Forelimb muscle (tissue), 1 donor: Measurements from ENCODE around the gene TSFM. TPM values are rescaled to one million over a fixed set of nuclear protein-coding genes. Genes with fewer than 3 reads are reported as not detected.
A peak's percentile ranks its signal among the peaks of the same experiment; 100 is the strongest.

Experiments
- DNase-seq: peaks from one replicate; pipeline ENCODE4 v3.0.0-alpha.2; 2013; ENCODE audit warnings: low read depth
- polyA plus RNA-seq: library from polyadenylated mRNA; unstranded; fragments of 120-200 nt; gene quantifications from one replicate; pipeline ENCODE4 v1.2.1, GENCODE V29; 2013; ENCODE audit not compliant: insufficient read length

TSFM gene
- polyA plus RNA-seq, result 30.0 TPM

- DNase-seq, result peak; percentile 89
Measured at GRCh38 chr12:57782608-57783465, at the start of gene TSFM. Gene TSFM, plus strand, starts transcription at chr12:57782787. Its CDS starts 15 bp downstream, at chr12:57782802.

GRCh38 chr12:57733928-57734327 is 48.7 kb upstream of the TSFM start:
- DNase-seq, result no peak

- DNase-seq, result no peak
Measured at GRCh38 chr12:57734591-57734990, 48.0 kb upstream of the TSFM start.

GRCh38 chr12:57735198-57735855 is 47.3 kb upstream of the TSFM start:
- DNase-seq, result no peak

GRCh38 chr12:57735952-57736740 is 46.4 kb upstream of the TSFM start:
- no peak for DNase-seq

GRCh38 chr12:57736741-57737466 is 45.7 kb upstream of the TSFM start:
- no peak for DNase-seq

- no peak for DNase-seq
Measured at GRCh38 chr12:57737467-57738460, 44.8 kb upstream of the TSFM start.

GRCh38 chr12:57738661-57739237 is 43.8 kb upstream of the TSFM start, which contains the start of gene AGAP2:
Gene AGAP2, minus strand, starts transcription at chr12:57738742. Its CDS starts 496 bp downstream, at chr12:57738246.
- DNase-seq, result no peak

- DNase-seq, result no peak
Measured at GRCh38 chr12:57739387-57739786, 43.2 kb upstream of the TSFM start.

GRCh38 chr12:57739914-57740538 is 42.6 kb upstream of the TSFM start:
- DNase-seq, result no peak

GRCh38 chr12:57740656-57741412 is 41.8 kb upstream of the TSFM start:
- no peak for DNase-seq

GRCh38 chr12:57741413-57741789 is 41.2 kb upstream of the TSFM start:
- DNase-seq, result no peak

- DNase-seq, result no peak
Measured at GRCh38 chr12:57741844-57742738, 40.5 kb upstream of the TSFM start.

GRCh38 chr12:57743769-57744168 is 38.8 kb upstream of the TSFM start:
- DNase-seq, result no peak

GRCh38 chr12:57744194-57744776 is 38.3 kb upstream of the TSFM start:
- no peak for DNase-seq

- peak; percentile 99 for DNase-seq
Measured at GRCh38 chr12:57744777-57745484, 37.7 kb upstream of the TSFM start, which contains the start of gene TSPAN31. Gene TSPAN31, plus strand, starts transcription at chr12:57745039. Its CDS starts 116 bp downstream, at chr12:57745155.
